H1 (cell line): ENCODE results near the gene RPGRIP1. TPM values are rescaled to one million over a fixed set of nuclear protein-coding genes. Genes with fewer than 3 reads are reported as not detected.

Experiments used
- BRCA1 ChIP-seq: IDR thresholded peaks from 2 replicates; pipeline ENCODE4 v1.6.1; 2012; ENCODE audit warnings: low read depth, low read length, improper control_type of control experiment
- CBX8 ChIP-seq: fragments of 300-800, 300-1000 bp; sonication (generic); IDR thresholded peaks from 2 replicates; pipeline ENCODE4 v1.7.1; 2016; ENCODE audit warnings: low read depth, low read length, borderline replicate concordance
- FOSL1 ChIP-seq: IDR thresholded peaks from 2 replicates; pipeline ENCODE4 v1.6.1; 2011; ENCODE audit warnings: mild to moderate bottlenecking, low read depth, low read length, moderate library complexity; ENCODE audit not compliant: insufficient read depth
- KDM4A ChIP-seq: IDR thresholded peaks from one replicate; pipeline ENCODE4 v1.7.1; 2012; ENCODE audit warnings: low read depth, mild to moderate bottlenecking, moderate library complexity, low read length, inconsistent platforms; ENCODE audit not compliant: severe bottlenecking
- NRF1 ChIP-seq: IDR thresholded peaks from 2 replicates; pipeline ENCODE4 v1.6.1; 2011; ENCODE audit warnings: mild to moderate bottlenecking, low read depth, low read length, improper control_type of control experiment
- RFX5 ChIP-seq: IDR thresholded peaks from 2 replicates; pipeline ENCODE4 v1.6.1; 2011; ENCODE audit warnings: low read depth, low read length, improper control_type of control experiment, borderline replicate concordance
- polyA plus RNA-seq, 7 experiments: library from polyadenylated mRNA; depleted of rRNA in 3 of 7; stranded (reverse) in 5 of 7; unstranded in 2 of 7; fragments of >200 nt in 5 of 7; fragments of 200-250 nt in 2 of 7; gene quantifications; 1 replicate in 5 of 7; 2 replicates in 1 of 7; 4 replicates in 1 of 7; pipeline versions ENCODE4 v1.2.1 to v1.2.3, GENCODE V29; 2011 to 2013; ENCODE audit warnings: missing spikeins in 2 of 7, mixed read lengths in 2 of 7
- total RNA-seq: library from RNA; stranded (reverse); fragmentation: NEBNext Ultra II Directional; extraction: Animal tissue kit (Norgen Biotek cat#: 25700); gene quantifications from 2 replicates; pipeline ENCODE4 v1.2.1, GENCODE V29; 2021
- TF ChIP-seq, protein P1 (sequence below): fragments of 300-600 bp; sonication (generic); IDR thresholded peaks from 2 replicates; pipeline ENCODE4 v1.7.1; 2012; ENCODE audit warnings: low read length, moderate library complexity, mild to moderate bottlenecking, inconsistent platforms; ENCODE audit not compliant: insufficient replicate concordance

The RPGRIP1 gene
- total and polyA plus RNA-seq, 2 of the 8 experiments (the other 6 are each of a cell fraction or from before 2014, with no cell fraction given), result 0.36 to 0.65 TPM

DNA sequence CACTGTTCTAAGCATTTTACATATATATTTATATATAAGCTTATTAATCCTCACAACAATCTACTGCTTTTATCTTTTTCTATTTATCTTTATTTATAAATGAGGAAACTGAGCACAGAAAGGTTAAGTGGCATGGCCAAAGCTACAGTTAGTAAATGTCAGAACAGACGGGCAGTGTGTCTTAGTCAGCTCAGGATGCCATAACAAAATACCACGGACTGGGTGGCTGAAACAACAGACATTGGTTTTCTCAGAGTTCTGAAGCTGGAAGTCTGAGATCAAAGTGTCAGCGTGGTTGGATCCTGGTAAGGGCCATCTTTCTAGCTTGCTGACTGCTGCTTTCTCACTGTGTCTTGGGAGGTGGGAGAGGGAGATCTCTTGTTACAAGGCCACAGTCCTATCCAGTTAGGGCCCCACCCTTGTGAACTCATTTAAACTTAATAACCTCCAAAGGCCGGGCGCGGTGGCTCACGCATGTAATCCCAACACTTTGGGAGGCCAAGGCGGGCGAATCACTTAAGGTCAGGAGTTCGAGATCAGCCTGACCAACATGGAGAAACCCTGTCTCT lies 19.8 kb downstream of the RPGRIP1 start (continued):
- TF ChIP-seq, protein P1, sequence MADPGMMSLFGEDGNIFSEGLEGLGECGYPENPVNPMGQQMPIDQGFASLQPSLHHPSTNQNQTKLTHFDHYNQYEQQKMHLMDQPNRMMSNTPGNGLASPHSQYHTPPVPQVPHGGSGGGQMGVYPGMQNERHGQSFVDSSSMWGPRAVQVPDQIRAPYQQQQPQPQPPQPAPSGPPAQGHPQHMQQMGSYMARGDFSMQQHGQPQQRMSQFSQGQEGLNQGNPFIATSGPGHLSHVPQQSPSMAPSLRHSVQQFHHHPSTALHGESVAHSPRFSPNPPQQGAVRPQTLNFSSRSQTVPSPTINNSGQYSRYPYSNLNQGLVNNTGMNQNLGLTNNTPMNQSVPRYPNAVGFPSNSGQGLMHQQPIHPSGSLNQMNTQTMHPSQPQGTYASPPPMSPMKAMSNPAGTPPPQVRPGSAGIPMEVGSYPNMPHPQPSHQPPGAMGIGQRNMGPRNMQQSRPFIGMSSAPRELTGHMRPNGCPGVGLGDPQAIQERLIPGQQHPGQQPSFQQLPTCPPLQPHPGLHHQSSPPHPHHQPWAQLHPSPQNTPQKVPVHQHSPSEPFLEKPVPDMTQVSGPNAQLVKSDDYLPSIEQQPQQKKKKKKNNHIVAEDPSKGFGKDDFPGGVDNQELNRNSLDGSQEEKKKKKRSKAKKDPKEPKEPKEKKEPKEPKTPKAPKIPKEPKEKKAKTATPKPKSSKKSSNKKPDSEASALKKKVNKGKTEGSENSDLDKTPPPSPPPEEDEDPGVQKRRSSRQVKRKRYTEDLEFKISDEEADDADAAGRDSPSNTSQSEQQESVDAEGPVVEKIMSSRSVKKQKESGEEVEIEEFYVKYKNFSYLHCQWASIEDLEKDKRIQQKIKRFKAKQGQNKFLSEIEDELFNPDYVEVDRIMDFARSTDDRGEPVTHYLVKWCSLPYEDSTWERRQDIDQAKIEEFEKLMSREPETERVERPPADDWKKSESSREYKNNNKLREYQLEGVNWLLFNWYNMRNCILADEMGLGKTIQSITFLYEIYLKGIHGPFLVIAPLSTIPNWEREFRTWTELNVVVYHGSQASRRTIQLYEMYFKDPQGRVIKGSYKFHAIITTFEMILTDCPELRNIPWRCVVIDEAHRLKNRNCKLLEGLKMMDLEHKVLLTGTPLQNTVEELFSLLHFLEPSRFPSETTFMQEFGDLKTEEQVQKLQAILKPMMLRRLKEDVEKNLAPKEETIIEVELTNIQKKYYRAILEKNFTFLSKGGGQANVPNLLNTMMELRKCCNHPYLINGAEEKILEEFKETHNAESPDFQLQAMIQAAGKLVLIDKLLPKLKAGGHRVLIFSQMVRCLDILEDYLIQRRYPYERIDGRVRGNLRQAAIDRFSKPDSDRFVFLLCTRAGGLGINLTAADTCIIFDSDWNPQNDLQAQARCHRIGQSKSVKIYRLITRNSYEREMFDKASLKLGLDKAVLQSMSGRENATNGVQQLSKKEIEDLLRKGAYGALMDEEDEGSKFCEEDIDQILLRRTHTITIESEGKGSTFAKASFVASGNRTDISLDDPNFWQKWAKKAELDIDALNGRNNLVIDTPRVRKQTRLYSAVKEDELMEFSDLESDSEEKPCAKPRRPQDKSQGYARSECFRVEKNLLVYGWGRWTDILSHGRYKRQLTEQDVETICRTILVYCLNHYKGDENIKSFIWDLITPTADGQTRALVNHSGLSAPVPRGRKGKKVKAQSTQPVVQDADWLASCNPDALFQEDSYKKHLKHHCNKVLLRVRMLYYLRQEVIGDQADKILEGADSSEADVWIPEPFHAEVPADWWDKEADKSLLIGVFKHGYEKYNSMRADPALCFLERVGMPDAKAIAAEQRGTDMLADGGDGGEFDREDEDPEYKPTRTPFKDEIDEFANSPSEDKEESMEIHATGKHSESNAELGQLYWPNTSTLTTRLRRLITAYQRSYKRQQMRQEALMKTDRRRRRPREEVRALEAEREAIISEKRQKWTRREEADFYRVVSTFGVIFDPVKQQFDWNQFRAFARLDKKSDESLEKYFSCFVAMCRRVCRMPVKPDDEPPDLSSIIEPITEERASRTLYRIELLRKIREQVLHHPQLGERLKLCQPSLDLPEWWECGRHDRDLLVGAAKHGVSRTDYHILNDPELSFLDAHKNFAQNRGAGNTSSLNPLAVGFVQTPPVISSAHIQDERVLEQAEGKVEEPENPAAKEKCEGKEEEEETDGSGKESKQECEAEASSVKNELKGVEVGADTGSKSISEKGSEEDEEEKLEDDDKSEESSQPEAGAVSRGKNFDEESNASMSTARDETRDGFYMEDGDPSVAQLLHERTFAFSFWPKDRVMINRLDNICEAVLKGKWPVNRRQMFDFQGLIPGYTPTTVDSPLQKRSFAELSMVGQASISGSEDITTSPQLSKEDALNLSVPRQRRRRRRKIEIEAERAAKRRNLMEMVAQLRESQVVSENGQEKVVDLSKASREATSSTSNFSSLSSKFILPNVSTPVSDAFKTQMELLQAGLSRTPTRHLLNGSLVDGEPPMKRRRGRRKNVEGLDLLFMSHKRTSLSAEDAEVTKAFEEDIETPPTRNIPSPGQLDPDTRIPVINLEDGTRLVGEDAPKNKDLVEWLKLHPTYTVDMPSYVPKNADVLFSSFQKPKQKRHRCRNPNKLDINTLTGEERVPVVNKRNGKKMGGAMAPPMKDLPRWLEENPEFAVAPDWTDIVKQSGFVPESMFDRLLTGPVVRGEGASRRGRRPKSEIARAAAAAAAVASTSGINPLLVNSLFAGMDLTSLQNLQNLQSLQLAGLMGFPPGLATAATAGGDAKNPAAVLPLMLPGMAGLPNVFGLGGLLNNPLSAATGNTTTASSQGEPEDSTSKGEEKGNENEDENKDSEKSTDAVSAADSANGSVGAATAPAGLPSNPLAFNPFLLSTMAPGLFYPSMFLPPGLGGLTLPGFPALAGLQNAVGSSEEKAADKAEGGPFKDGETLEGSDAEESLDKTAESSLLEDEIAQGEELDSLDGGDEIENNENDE, result no peak
- TF ChIP-seq KDM4A, result no peak
- no peak for TF ChIP-seq RFX5
- no peak for TF ChIP-seq BRCA1
- no peak for TF ChIP-seq CBX8
- TF ChIP-seq FOSL1, result no peak
- TF ChIP-seq NRF1, result no peak
